Activated CD4-positive, alpha-beta T cell treated with anti-CD3 and anti-CD28 coated beads for 36 hours (primary cell): Measurements from ENCODE around the gene LYRM1. TPM values are rescaled to one million over a fixed set of nuclear protein-coding genes. Genes with fewer than 3 reads are reported as not detected.
A peak's percentile ranks its signal among the peaks of the same experiment; 100 is the strongest.
"Not testable (repeated sequence)": the region's sequence is repeated elsewhere in the genome, so short reads cannot be mapped to it uniquely, and the experiment has no call there.

ENCODE experiments used
- ATAC-seq: fragments of 200-7000 bp; cut with Tn5 transposase; one replicate; pipeline ENCODE4 v1.10.0; 2021; ENCODE audit warnings: mild to moderate bottlenecking, moderate library complexity
- CTCF ChIA-PET: fragments of 350-600 bp; sonication (Branson Sonifier 250); formaldehyde crosslinking; loops from one replicate; lab custom pipeline; 2021; ENCODE audit warnings: antibody characterized with exemption; lab: Charles Lee
- POLR2A ChIA-PET: fragments of 350-600 bp; sonication (Branson Sonifier 250); formaldehyde crosslinking; loops from one replicate; lab custom pipeline; 2021; ENCODE audit warnings: antibody characterized with exemption, inconsistent platforms; lab: Charles Lee
- DNase-seq: peaks from one replicate; pipeline ENCODE4 v3.0.0-alpha.2; 2020
- H3K27ac Mint-ChIP-seq: one replicate; pipeline ENCODE4 v1.8.0; 2021; ENCODE audit warnings: mixed read lengths
- H3K27me3 Mint-ChIP-seq: one replicate; pipeline ENCODE4 v1.8.0; 2021; ENCODE audit warnings: mixed read lengths
- H3K36me3 Mint-ChIP-seq: one replicate; pipeline ENCODE4 v1.8.0; 2021; ENCODE audit warnings: low read depth, mixed read lengths
- H3K4me1 Mint-ChIP-seq: one replicate; pipeline ENCODE4 v1.8.0; 2021; ENCODE audit warnings: mixed read lengths
- H3K4me3 Mint-ChIP-seq: one replicate; pipeline ENCODE4 v1.8.0; 2021; ENCODE audit warnings: mild to moderate bottlenecking, moderate library complexity, mixed read lengths
- H3K9me3 Mint-ChIP-seq: one replicate; pipeline ENCODE4 v1.8.0; 2021; ENCODE audit warnings: low read depth, mixed read lengths
- intact Hi-C, 2 experiments: fragments of 100-400 bp; cut with DNase I in 1 of 2; cut with micrococcal nuclease in 1 of 2; formaldehyde crosslinking; loops; one replicate each; pipeline versions ENCODE4 v1.14.2 to v1.15.1; 2022 to 2024; cut with DNase I, micrococcal nuclease
- total RNA-seq, 2 experiments: library from RNA; stranded (reverse); gene quantifications; one replicate each; pipeline ENCODE4 v1.2.3, GENCODE V29; 2021

Gene LYRM1
- total RNA-seq, 2 experiments from 2014 or later = 24.7 to 29.5 TPM

GRCh38 chr16:20862162-20862960 is 38.2 kb upstream of the LYRM1 start:
- ChIA-PET CTCF (interaction anchor here (1.0 kb wide), 1 partner anchor 12 kb away, joined by 4 read pairs; no protein-coding TSS in a partner anchor), POLR2A (no interaction called here)
- Mint-ChIP-seq H3K4me1 (peaks cover 17% of the 10 kb centered on the region), H3K9me3 (no peaks in the 10 kb centered on the region), H3K4me3 (no peak overlapping the region), H3K27ac (no peak overlapping the region), H3K27me3 (no peaks in the 10 kb centered on the region), H3K36me3 (peaks cover 13% of the 10 kb centered on the region)
- ATAC-seq (no peak), DNase-seq (no peak)
- intact Hi-C loops = no loop called here

DNA sequence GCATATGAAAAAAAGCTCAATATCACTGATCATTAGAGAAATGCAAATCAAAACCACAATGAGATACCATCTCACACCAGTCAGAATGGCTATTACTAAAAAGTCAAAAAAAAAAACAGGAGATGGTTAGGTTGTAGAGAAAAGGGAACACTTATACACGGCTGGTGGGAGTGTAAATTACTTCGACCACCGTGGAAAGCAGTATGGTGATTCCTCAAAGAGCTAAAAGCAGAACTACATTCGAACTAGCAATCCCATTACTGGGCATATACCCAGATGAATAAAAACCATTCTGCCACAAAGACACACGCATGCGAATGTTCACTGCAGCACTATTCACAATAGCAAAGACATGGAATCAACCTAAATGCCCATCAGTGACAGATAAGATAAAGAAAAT is 36.2 kb upstream of the LYRM1 start:
- H3K4me3 Mint-ChIP-seq, POLR2A ChIA-PET, intact Hi-C loops, H3K9me3 Mint-ChIP-seq, H3K27me3 Mint-ChIP-seq, ATAC-seq, DNase-seq, H3K27ac Mint-ChIP-seq: not testable (repeated sequence)
- Mint-ChIP-seq H3K4me1 (peaks cover 17% of the 10 kb centered on the region), H3K36me3 (peaks cover 11% of the 10 kb centered on the region)
- CTCF ChIA-PET = interaction anchor here (1.7 kb wide), 1 partner anchor 13 kb away, joined by 4 read pairs; no protein-coding TSS in a partner anchor

DNA sequence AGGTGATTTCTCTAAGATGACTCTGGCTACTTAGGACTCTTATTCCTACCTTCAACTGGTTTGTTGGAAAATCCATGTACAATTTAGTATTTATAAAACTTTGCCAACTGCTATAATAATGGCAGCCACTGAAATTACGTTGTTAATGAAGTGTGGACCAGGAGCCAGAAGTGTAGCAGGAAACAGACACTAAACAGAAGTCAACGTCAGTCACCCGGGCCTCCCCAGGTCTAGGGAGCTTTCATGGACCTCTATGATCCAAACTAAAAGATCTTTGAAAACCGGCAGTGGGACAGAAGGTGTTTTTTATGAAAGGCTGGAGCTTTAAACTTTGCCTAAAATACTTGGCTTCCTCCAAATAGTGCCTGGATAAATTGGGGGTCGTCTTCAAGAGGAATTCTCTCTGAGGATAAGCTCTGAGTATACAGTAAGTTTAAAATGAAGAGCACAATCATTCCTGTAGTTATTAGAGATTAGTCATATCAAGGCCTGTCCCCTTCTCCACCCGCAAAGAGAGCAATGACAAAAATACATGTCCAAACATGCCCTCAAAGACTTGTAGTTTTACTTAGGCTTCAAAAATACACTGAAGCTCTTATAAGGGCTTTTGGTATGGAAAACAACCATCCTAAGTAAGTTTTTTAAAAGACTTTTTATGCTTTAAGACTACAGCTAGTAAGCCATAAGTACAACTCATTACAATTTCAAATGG is 35.0 kb upstream of the LYRM1 start:
- peaks cover 6% of the 10 kb centered on the region for H3K36me3 Mint-ChIP-seq
- no peak overlapping the region for H3K4me3 Mint-ChIP-seq
- CTCF ChIA-PET = interaction anchor here (0.6 to 2.3 kb wide), 7 partner anchors 10 to 1307 kb away, joined by 3 to 16 read pairs (median 5); no protein-coding TSS in a partner anchor
- POLR2A ChIA-PET = no interaction called here
- DNase-seq = no peak
- no peaks in the 10 kb centered on the region for H3K9me3 Mint-ChIP-seq
- no peaks in the 10 kb centered on the region for H3K27me3 Mint-ChIP-seq
- ATAC-seq = peak; percentile 77
- H3K27ac Mint-ChIP-seq = no peak overlapping the region
- H3K4me1 Mint-ChIP-seq = peaks cover 17% of the 10 kb centered on the region
- intact Hi-C loops = no loop called here

DNA sequence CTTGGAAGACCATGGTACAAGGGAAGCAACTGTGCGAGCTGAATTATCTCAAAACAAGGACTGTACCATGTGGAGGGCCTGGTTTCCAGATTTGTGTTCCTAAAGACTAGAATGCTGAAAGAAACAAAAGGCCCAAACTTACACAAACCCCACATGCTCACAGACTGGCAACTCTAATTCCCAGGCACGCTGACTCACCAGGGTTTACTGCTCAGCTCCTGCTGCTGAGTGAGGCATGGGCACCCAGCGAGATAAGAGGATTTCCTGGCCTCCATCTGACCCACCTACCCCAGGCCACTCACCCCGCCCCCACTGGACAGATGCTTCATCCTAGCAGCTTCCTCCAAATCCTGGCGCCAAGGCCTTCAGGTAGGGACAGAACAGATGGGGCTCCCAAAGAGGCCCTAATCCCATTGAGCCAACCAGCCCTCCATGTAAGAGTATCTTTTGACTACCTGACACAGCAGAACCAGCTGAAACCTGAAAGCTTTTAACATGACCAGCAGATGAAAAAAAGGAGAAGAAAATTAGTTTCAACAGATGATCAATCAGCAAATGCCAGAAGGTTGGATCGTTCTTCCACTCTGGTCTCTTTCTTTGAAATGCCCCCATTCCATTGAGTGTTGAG is 34.3 kb upstream of the LYRM1 start:
- POLR2A ChIA-PET = no interaction called here
- no peaks in the 10 kb centered on the region for H3K9me3 Mint-ChIP-seq
- CTCF ChIA-PET = interaction anchor here (0.7 to 2.3 kb wide), 5 partner anchors 11 to 45 kb away, joined by 3 to 16 read pairs (median 3); no protein-coding TSS in a partner anchor
- H3K4me3 Mint-ChIP-seq = no peak overlapping the region
- intact Hi-C loops = no loop called here
- DNase-seq (peak; percentile 38), ATAC-seq (peak; percentile 74)
- peak overlapping the region; percentile 61 for H3K27ac Mint-ChIP-seq
- no peaks in the 10 kb centered on the region for H3K27me3 Mint-ChIP-seq
- H3K4me1 Mint-ChIP-seq = peaks cover 17% of the 10 kb centered on the region
- H3K36me3 Mint-ChIP-seq = peaks cover 5% of the 10 kb centered on the region

GRCh38 chr16:20866801-20867200 is 33.8 kb upstream of the LYRM1 start:
- Mint-ChIP-seq H3K4me3 (no peak overlapping the region), H3K36me3 (peaks cover 5% of the 10 kb centered on the region), H3K9me3 (no peaks in the 10 kb centered on the region), H3K27me3 (no peaks in the 10 kb centered on the region), H3K4me1 (peaks cover 17% of the 10 kb centered on the region), H3K27ac (peak overlapping the region; percentile 49)
- DNase-seq (no peak), ATAC-seq (no peak)
- CTCF ChIA-PET = interaction anchor here (0.7 to 2.3 kb wide), 3 partner anchors 16 to 419 kb away, joined by 3 to 16 read pairs (median 3); no protein-coding TSS in a partner anchor
- POLR2A ChIA-PET = no interaction called here
- intact Hi-C loops = no loop called here

DNA sequence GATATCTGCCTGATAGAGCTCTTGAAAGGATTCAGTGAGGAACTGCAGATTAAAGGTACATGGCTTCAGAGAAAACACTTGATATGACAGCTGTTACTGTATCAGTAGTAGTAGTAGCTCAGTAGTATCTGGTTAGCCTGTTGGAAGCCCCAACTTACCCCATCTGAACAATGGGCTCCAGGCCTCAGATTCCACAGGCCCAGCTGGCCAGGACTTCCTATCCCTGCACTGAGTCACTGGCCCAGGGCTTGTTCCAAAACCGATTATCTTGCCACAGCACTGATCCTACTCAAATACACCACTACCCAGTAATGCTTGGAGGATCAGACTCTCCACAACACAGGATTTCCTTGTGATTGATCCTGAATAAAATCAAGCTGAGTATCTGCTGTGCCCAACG is 33.0 kb upstream of the LYRM1 start:
- no peak for ATAC-seq
- H3K4me3 Mint-ChIP-seq = no peak overlapping the region
- no peak overlapping the region for H3K27ac Mint-ChIP-seq
- intact Hi-C loops = no loop called here
- no peaks in the 10 kb centered on the region for H3K27me3 Mint-ChIP-seq
- POLR2A ChIA-PET = no interaction called here
- H3K9me3 Mint-ChIP-seq = no peaks in the 10 kb centered on the region
- H3K4me1 Mint-ChIP-seq = peaks cover 22% of the 10 kb centered on the region
- CTCF ChIA-PET = interaction anchor here (0.6 to 2.3 kb wide), 5 partner anchors 17 to 418 kb away, joined by 3 to 16 read pairs (median 3); no protein-coding TSS in a partner anchor
- H3K36me3 Mint-ChIP-seq = peaks cover 3% of the 10 kb centered on the region
- DNase-seq = no peak

DNA sequence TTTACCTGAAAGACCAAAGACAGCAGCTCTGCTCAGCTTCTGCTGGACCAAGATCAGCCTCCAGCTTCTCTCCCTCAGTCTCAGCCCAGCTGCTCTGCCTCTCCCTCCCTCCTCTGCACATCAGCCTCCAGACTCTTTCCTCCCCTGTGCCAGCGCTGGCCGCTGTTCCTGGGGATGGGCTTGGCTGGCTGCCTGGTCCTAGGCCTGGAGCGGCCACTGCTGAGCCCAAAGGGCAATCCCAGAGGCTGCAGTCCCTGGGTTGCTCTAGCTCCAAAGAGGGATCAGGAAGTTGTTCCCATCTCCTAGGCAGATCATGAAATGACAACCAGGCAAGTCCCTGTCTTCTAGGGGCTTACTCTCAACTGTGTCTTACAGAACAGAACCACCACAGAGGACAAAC is 31.7 kb upstream of the LYRM1 start:
- CTCF ChIA-PET = interaction anchor here (0.6 kb wide), 1 partner anchor 44 kb away, joined by 3 read pairs; no protein-coding TSS in a partner anchor
- Mint-ChIP-seq H3K27me3 (no peaks in the 10 kb centered on the region), H3K4me3 (no peak overlapping the region), H3K4me1 (peaks cover 32% of the 10 kb centered on the region), H3K9me3 (no peaks in the 10 kb centered on the region), H3K36me3 (peaks cover 3% of the 10 kb centered on the region), H3K27ac (no peak overlapping the region)
- intact Hi-C loops = no loop called here
- ATAC-seq (no peak), DNase-seq (no peak)
- POLR2A ChIA-PET = no interaction called here

GRCh38 chr16:20870122-20870820 is 30.3 kb upstream of the LYRM1 start:
- ChIA-PET CTCF (no interaction called here), POLR2A (interaction anchor here (0.6 kb wide), 1 partner anchor 89 kb away, joined by 3 read pairs; no protein-coding TSS in a partner anchor)
- H3K27ac Mint-ChIP-seq = no peak overlapping the region
- no peaks in the 10 kb centered on the region for H3K27me3 Mint-ChIP-seq
- H3K4me3 Mint-ChIP-seq = no peak overlapping the region
- DNase-seq (no peak), ATAC-seq (no peak)
- H3K9me3 Mint-ChIP-seq = no peaks in the 10 kb centered on the region
- peaks cover 3% of the 10 kb centered on the region for H3K36me3 Mint-ChIP-seq
- intact Hi-C loops = no loop called here
- peaks cover 44% of the 10 kb centered on the region for H3K4me1 Mint-ChIP-seq

- CTCF ChIA-PET = interaction anchor here (0.6 kb wide), 1 partner anchor 25 kb away, joined by 3 read pairs; no protein-coding TSS in a partner anchor
- no peaks in the 10 kb centered on the region for H3K9me3 Mint-ChIP-seq
- peaks cover 39% of the 10 kb centered on the region for H3K4me1 Mint-ChIP-seq
- intact Hi-C loops = no loop called here
- no peak overlapping the region for H3K4me3 Mint-ChIP-seq
- POLR2A ChIA-PET = no interaction called here
- no peaks in the 10 kb centered on the region for H3K27me3 Mint-ChIP-seq
- ATAC-seq (no peak), DNase-seq (no peak)
- H3K27ac Mint-ChIP-seq = no peak overlapping the region
- peaks cover 3% of the 10 kb centered on the region for H3K36me3 Mint-ChIP-seq
Measured at GRCh38 chr16:20871258-20871657, 29.3 kb upstream of the LYRM1 start.

DNA sequence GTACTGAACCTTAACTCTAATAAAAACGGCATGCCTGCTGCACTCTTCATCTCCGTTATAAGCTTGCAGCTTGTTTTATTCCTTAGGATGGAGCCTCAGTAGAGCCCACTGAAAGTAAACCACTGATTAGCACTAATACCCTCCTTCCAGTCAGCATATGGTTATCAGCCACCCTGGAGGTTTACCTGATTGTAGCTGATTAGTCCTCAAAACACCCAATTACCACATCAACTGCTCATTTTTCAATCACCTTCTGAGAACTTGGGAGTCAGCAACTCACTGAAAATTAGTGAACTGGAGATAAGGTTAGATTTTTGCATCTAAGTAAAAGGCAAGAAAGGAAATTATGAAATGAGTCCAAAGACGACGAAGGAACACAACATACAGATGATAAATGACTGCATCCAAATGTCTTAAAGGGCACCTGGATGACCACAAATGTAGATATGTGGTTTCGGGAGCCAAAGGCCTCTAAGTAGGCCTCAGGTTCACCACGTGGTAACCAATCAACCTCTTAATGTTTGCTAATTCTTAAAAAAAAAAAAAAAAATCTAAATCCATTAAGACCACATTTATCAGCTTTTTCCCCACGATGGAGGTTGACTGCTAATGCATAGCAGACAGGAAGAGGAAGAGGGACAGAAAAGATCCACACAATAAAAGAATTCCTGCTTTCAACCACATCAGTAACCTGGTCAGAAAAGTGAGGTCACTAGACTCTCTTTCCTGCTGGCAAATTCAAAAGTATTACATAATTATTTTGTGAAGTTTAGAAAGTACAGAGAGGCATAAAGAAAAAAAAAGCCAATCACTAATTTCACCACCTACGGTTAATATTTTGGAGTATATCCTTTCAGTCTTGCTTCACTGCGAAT is 28.4 kb upstream of the LYRM1 start:
- Mint-ChIP-seq H3K4me3 (no peak overlapping the region), H3K9me3 (no peaks in the 10 kb centered on the region), H3K27me3 (no peaks in the 10 kb centered on the region), H3K4me1 (peaks cover 34% of the 10 kb centered on the region), H3K36me3 (peaks cover 2% of the 10 kb centered on the region), H3K27ac (no peak overlapping the region)
- intact Hi-C loops = no loop called here
- DNase-seq = no peak
- POLR2A ChIA-PET = no interaction called here
- ATAC-seq = no peak
- CTCF ChIA-PET = no interaction called here
